GM12873 (cell line): ENCODE data around the gene NRROS.

Source experiments
- CTCF ChIP-seq: IDR thresholded peaks from 2 replicates; pipeline ENCODE4 v1.5.1; 2012; ENCODE audit warnings: low read depth, mild to moderate bottlenecking, moderate library complexity, low read length, control low read depth; ENCODE audit not compliant: insufficient read depth; ENCODE audit errors: missing control alignments

Gene NRROS

GRCh38 chr3:196684548-196685407 lies 45.3 kb downstream of the NRROS start:
- TF ChIP-seq CTCF, result peak; percentile 80

GRCh38 chr3:196686436-196686835 lies 46.9 kb downstream of the NRROS start:
- TF ChIP-seq CTCF, result no peak

GRCh38 chr3:196688349-196688748 lies 48.9 kb downstream of the NRROS start:
- no peak for TF ChIP-seq CTCF

GRCh38 chr3:196689941-196690660 lies 50.6 kb downstream of the NRROS start:
- no peak for TF ChIP-seq CTCF

GRCh38 chr3:196691386-196691785 lies 51.9 kb downstream of the NRROS start:
- no peak for TF ChIP-seq CTCF

GRCh38 chr3:196694202-196694638 lies 54.7 kb downstream of the NRROS start:
- no peak for TF ChIP-seq CTCF
